IPS DF 4.7 (cell line): ENCODE data around the gene ODAM.
"Not testable (repeated sequence)": the region's sequence is repeated elsewhere in the genome, so short reads cannot be mapped to it uniquely, and the experiment has no call there.

Experiments
- DNase-seq: peaks from one replicate; pipeline ENCODE4 v3.0.0-alpha.2; 2013; ENCODE audit warnings: low spot score; ENCODE audit errors: extremely low read depth

The ODAM gene

DNA sequence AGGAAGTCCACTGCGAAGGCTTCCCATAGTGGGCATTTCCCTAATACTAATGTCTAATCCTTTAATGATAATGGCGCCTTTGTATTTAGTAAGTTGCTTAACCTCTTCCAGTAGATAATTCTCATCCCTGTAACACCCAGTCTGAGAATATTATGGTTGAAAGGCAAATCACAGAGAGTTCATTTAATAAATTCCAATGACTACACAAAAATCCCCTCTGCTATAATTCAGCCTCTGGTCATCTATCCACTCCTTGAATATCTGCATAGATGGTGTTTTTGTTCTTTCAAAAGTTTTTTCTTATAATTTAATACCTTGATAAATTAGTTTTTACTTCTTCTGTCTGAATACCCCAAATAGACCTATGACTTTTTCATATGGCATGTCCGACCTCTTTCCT, 25.9 kb downstream of the ODAM start:
- not testable (repeated sequence) for DNase-seq

DNA sequence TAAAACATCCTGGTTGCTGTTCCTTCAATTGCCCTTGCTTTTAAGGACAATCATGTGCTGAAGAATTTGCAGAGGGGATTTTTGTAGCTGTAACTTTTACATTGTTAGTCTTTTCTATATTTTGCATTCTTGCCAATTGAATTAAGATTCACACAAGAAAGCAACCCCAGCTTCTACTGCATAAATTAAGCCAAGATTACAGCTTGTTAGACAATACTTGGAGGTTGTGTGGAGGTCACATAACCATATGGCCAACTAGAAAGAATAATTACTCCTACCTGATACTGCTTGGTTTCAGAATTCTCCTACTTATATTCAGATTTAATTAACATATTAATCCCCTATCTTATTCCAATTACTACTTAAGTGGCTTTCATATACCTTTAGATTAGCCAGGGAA, 26.3 kb downstream of the ODAM start:
- DNase-seq: not testable (repeated sequence)

DNA sequence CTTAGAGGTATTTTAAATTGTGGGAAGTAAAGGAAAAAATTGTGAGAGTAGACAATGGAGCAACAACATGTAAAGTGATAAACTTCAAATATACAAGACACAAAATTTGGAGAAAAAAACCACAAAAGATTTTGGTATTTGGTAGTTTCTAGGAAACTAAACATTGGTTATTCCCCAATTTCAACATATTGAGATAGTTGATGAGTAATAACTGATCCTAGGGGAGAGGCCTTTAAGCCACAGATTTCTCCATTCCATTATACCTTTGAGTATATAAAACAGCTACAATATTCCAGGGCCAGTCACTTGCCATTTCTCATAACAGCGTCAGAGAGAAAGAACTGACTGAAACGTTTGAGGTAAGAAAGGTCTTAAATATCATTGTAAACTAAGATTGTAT, 30.3 kb downstream of the ODAM start, which contains the start of gene FDCSP:
FDCSP (plus strand) TSS at position 301 of the 400 bp plus-strand sequence. CDS start 5,071 bp downstream, outside the sequence.
- no peak for DNase-seq

DNA sequence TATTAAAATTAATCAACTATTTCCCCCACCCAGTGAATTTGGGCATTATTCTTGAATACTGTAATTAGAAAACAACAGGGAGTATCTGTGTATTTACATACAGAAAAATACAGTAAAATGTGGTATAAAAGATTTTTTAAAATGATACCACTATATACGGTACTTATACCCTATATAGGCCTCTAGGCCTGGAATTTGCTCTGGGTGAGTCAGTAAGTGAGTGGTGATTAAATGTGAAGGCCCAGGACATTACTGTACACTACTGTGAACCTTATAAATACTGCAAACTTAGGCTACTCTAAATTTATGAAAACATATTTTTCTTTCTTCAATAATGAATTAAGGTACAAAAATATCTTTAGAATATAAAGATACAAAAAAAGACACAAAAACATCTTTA, 40.6 kb downstream of the ODAM start:
- DNase-seq: no peak

- no peak for DNase-seq
These were observed 43.8 kb downstream of the ODAM start for GRCh38 chr4:70239131-70239883.

DNA sequence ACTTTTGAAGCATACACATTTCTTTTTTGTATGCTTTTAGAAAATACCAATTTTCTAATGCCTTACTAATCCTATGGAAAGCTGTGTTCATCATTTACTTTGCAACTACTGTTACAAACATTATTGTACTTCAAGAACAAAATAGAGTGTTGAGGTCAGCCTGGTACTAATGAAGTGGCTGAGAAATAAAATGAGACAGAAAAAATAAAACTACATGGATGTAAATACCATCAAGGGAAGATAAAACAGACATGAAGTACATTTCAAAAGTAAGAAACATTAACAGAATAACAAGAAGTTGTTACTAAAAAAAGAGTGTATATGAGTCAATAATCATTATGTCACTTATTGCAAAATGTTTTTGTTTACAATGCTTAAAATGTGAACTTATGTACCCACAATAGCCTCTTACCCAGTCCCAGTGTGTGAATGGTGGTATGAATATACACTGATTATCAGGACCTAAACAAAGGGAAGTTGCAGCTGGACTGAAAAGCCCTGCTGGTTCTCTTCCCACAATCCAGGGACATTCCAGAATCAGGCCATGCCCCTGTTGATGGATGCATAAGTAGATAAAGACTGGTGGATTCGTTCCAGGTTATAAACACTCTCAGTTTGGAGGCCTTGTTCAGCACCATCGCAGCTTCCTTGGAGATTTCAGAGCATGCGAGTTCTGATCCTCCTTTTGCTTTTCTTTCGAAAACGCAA, 44.5 kb downstream of the ODAM start:
- DNase-seq: no peak

- not testable (repeated sequence) for DNase-seq
These were observed 46.8 kb downstream of the ODAM start, which contains the start of gene CSN3 for GRCh38 chr4:70242297-70242696. CSN3 (plus strand) TSS chr4:70242597; CDS start chr4:70244820, 2,223 bp downstream.

- DNase-seq: no peak
These were observed 47.6 kb downstream of the ODAM start for GRCh38 chr4:70243091-70243490.

DNA sequence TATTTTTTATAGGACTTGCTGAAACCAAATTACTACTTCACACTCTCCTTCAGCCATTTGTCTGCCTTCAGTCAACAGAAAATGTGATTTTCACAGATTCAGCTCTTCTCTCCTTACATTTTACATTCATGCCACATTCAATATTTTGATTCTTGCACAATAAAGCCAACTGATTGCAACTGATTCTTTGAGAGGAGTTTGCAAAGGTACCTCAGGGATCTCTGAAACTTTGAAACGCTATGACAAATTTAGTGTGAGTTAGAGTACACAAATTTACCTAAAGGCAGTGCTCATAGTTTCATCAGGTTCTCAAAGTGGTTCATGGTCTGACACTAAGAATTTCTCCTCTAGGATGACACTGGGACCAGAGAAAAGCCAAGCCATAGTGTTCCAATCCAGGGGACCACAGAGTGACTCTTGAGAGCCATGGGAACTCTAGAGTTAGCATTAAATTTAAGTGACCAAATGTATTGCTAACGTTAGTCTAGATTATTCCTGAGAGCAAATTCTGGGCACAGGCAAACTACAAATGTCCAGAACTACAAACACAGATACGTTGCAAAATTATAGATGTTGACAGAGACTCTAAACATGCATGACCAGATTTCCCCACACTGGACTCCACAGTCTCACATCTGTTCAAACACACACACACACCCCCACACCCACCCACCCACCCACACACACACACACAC, 55.9 kb downstream of the ODAM start:
- no peak for DNase-seq

DNA sequence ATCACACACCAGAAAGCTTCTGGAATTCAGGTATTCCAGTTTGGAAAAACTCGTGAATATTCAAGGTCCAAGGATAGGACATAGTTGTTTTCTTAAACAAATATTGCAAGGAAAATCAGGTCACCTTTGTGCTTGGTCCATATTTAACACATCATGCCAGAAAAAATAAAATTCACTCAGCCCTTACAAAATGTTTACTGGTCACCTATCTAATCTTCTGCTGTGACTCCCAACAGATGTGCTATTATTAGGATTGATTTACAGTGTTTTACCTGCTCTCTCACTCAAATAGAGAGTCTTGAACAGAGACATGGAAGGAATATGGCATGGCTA, 56.4 kb downstream of the ODAM start:
- DNase-seq: no peak
